ENCODE measurements around the gene ANKRD63. TPM values are rescaled to one million over a fixed set of nuclear protein-coding genes. Genes with fewer than 3 reads are reported as not detected.

The ANKRD63 gene
- total and polyA plus RNA-seq, 9 of the 15 experiments (the other 6 are each of a cell fraction or from before 2014, with no cell fraction given): 1.3 to 2.0 (median 1.8) TPM; not detected in 6

DNA sequence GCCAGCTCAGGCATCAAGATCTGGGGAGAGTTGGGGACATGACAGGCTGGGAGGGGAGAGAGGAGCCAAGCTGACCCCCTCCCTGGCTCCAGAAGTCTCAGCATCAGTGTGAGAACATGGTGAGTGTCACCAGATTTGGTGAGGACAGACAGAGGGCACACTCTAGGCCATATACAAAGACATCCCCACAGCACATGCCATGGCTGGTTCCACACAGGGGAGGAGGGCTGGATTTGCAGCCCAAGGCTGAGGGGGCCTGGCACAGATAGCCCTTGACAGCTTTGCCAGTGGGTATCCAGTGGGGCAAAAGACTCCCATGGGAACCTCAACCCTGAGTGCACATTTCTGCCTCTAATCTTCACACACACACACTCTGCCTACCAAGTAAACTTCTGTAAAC, 10.1 kb upstream of the ANKRD63 start:
- in situ Hi-C loops (cut with MboI): no loop called here
- H3K4me3 ChIP-seq: no peak overlapping the region
- H3K27me3 ChIP-seq (ENCODE audit: control insufficient read depth in 2 of 2, insufficient read depth in 2 of 2, low read length in 2 of 2): peaks cover 3 to 41% of the 10 kb centered on the region in 2 experiments; a peak in 4 of 5 replicates
- H4K20me1 ChIP-seq (replicated peaks; ENCODE audit: control insufficient read depth, insufficient read depth, low read length): 0 out of 2 replicates have a peak, but pooled peaks cover 2% of the 10 kb centered on the region
- no peaks in the 10 kb centered on the region for H3K79me2 ChIP-seq (ENCODE audit: control insufficient read depth, insufficient read depth, low read length)
- no peak overlapping the region for H3K4me2 ChIP-seq (ENCODE audit: insufficient read depth, low read length)
- H3K36me3 ChIP-seq (ENCODE audit: control insufficient read depth, insufficient read depth, low read length): no peaks in the 10 kb centered on the region
- H3K9me3 ChIP-seq (replicated peaks; ENCODE audit: control insufficient read depth, insufficient read depth, low read depth, low read length): no peaks in the 10 kb centered on the region
- CTCF ChIA-PET (ENCODE audit: low intra/inter-chr PET ratio): no interaction called here
- H3K9me1 ChIP-seq (ENCODE audit: control insufficient read depth, insufficient read depth, low read length): no peaks in the 10 kb centered on the region
- H3K9ac ChIP-seq (ENCODE audit: insufficient read depth in 1 of 2, low read depth in 2 of 2, low read length in 2 of 2): no peak overlapping the region
- ATAC-seq: no peak
- intact Hi-C loops (cut with micrococcal nuclease): no loop called here
- no peak for FAIRE-seq
- no TSS peak for BruUV-seq (replicated peaks)
- POLR2A ChIA-PET: interaction anchor here (0.6 to 0.7 kb wide), 2 partner anchors 16 to 86 kb away, joined by 3 to 4 read pairs; no protein-coding TSS in a partner anchor
- no peak for DNase-seq (ENCODE audit: extremely low read depth in 1 of 4, low spot score in 3 of 4)
- no peak overlapping the region for H2AFZ ChIP-seq (ENCODE audit: low read depth, low read length)
- no peak overlapping the region for H3K27ac ChIP-seq (ENCODE audit: extremely low read depth, low read depth, low read length)
- H3K4me1 ChIP-seq (replicated peaks in 1 of 2; ENCODE audit: control insufficient read depth in 2 of 2, insufficient read depth in 2 of 2, low read length in 2 of 2): peaks cover 0 to 33% of the 10 kb centered on the region in 2 experiments; a peak in 3 of 5 replicates
- TF ChIP-seq EP300 (IDR thresholded peaks at IDR 0.05; ENCODE audit: low read length): no peak
- no peak for TF ChIP-seq E2F6 (IDR thresholded peaks at IDR 0.05; ENCODE audit: borderline replicate concordance in 1 of 2, extremely low read depth in 1 of 2, insufficient read depth in 1 of 2, insufficient read length in 1 of 2, low read depth in 1 of 2, low read length in 1 of 2, poor library complexity in 1 of 2, severe bottlenecking in 1 of 2)
- TF ChIP-seq EWSR1 (IDR thresholded peaks at IDR 0.05; ENCODE audit: borderline replicate concordance, low read depth, partially characterized antibody): no peak
- no peak for TF ChIP-seq ILK (tag; IDR thresholded peaks at IDR 0.05; ENCODE audit: borderline replicate concordance, low read depth)
- TF ChIP-seq ZBED1 (IDR thresholded peaks at IDR 0.05): no peak
- TF ChIP-seq PHB2 (IDR thresholded peaks at IDR 0.05; ENCODE audit: low read depth): no peak
- TF ChIP-seq BRF2 (IDR thresholded peaks at IDR 0.05; ENCODE audit: borderline replicate concordance, insufficient read depth, insufficient read length): no peak
- TF ChIP-seq POLR2AphosphoS2 (IDR thresholded peaks at IDR 0.05; ENCODE audit: low read length): no peak
- no peak for TF ChIP-seq ETV6 (IDR thresholded peaks at IDR 0.05; ENCODE audit: borderline replicate concordance in 1 of 2, low read depth in 2 of 2, low read length in 1 of 2)
- no peak for TF ChIP-seq ETV6 (CRISPR knock-in tag; IDR thresholded peaks at IDR 0.05; ENCODE audit: borderline replicate concordance)
- no peak for TF ChIP-seq ZNF24 (IDR thresholded peaks at IDR 0.05)
- no peak for TF ChIP-seq ZNF407 (IDR thresholded peaks at IDR 0.05; ENCODE audit: low read depth)

Measured in K562 (cell line).